Measurements from ENCODE around the gene KPNB1.

- TF ChIP-seq CTCF (conservative IDR thresholded peaks at IDR 0.05; ENCODE audit: low read depth in 2 of 2): no peak
- no peak for TF ChIP-seq EZH2 (IDR thresholded peaks at IDR 0.05; ENCODE audit: low read depth, unreplicated experiment)
- no peak for TF ChIP-seq POLR2AphosphoS5 (IDR thresholded peaks at IDR 0.05; ENCODE audit: low read depth)
- no peak for TF ChIP-seq ETS1 (IDR thresholded peaks at IDR 0.05)
- TF ChIP-seq REST (IDR thresholded peaks at IDR 0.05; ENCODE audit: unreplicated experiment): no peak
- no peak for TF ChIP-seq STAT1 (IDR thresholded peaks at IDR 0.05; ENCODE audit: unreplicated experiment)
- no peak for TF ChIP-seq JUNB (IDR thresholded peaks at IDR 0.05; ENCODE audit: unreplicated experiment)
- no peak for TF ChIP-seq EZH2phosphoT487 (IDR thresholded peaks at IDR 0.05; ENCODE audit: unreplicated experiment)
- TF ChIP-seq CREB1 (CRISPR knock-in tag; IDR thresholded peaks at IDR 0.05; ENCODE audit: low read depth): no peak
- TF ChIP-seq ZNF331 (CRISPR knock-in tag; IDR thresholded peaks at IDR 0.05; ENCODE audit: low read depth): no peak
- no peak for TF ChIP-seq ZNF462 (CRISPR knock-in tag; IDR thresholded peaks at IDR 0.05)
- TF ChIP-seq ZNF114 (CRISPR knock-in tag; IDR thresholded peaks at IDR 0.05): no peak
These were observed 42.6 kb downstream of the KPNB1 start for GRCh38 chr17:47692137-47692894.
